H7 (cell line): ENCODE results near the gene CKLF. TPM values are rescaled to one million over a fixed set of nuclear protein-coding genes. Genes with fewer than 3 reads are reported as not detected.

ENCODE experiments used
- DNase-seq: peaks from one replicate; pipeline ENCODE4 v3.0.0; 2012
- H3K27me3 ChIP-seq: 2 replicates; pipeline ENCODE4 v1.6.0; 2011; ENCODE audit warnings: mild to moderate bottlenecking, low read length; ENCODE audit not compliant: control insufficient read depth, insufficient read depth
- H3K36me3 ChIP-seq: replicated peaks from 2 replicates; pipeline ENCODE4 v1.5.1; 2011; ENCODE audit warnings: low read length; ENCODE audit not compliant: control insufficient read depth, insufficient read depth
- H3K4me3 ChIP-seq: 2 replicates; pipeline ENCODE4 v1.5.1; 2011; ENCODE audit warnings: low read depth, mild to moderate bottlenecking, control low read depth, low read length, moderate library complexity; ENCODE audit not compliant: insufficient read depth
- total RNA-seq: library from RNA; depleted of rRNA; stranded (reverse); fragments of >200 nt; shearing (Covaris generic); gene quantifications from 2 replicates; pipeline ENCODE4 v1.2.3, GENCODE V29; 2014; rRNA removed

The CKLF gene
- 34.7 and 35.0 TPM in 2 replicates for total RNA-seq

GRCh38 chr16:66552286-66553177 is at the start of gene CKLF:
CKLF (plus strand) TSS chr16:66552576; CDS start chr16:66552716, 140 bp downstream.
- peak; percentile 98 for DNase-seq
- H3K27me3 ChIP-seq, result peaks cover 4% of the 10 kb centered on the region
- no peaks in the 10 kb centered on the region for H3K36me3 ChIP-seq
- peak within 1 kb of the TSS; percentile 40 for H3K4me3 ChIP-seq

- H3K36me3 ChIP-seq, result no peaks in the 10 kb centered on the region
- H3K27me3 ChIP-seq, result no peaks in the 10 kb centered on the region
- no peak overlapping the region for H3K4me3 ChIP-seq
- peak; percentile 11 for DNase-seq
Observed at GRCh38 chr16:66503030-66503429, 49.3 kb upstream of the CKLF start.

- no peak overlapping the region for H3K4me3 ChIP-seq
- no peaks in the 10 kb centered on the region for H3K36me3 ChIP-seq
- no peak for DNase-seq
- H3K27me3 ChIP-seq, result no peaks in the 10 kb centered on the region
Observed at GRCh38 chr16:66503612-66504011, 48.8 kb upstream of the CKLF start.

GRCh38 chr16:66507731-66508239 is 44.6 kb upstream of the CKLF start:
- Histone ChIP-seq H3K36me3 (no peaks in the 10 kb centered on the region), H3K4me3 (no peak overlapping the region), H3K27me3 (no peaks in the 10 kb centered on the region)
- no peak for DNase-seq

GRCh38 chr16:66508248-66508913 is 44.0 kb upstream of the CKLF start:
- no peaks in the 10 kb centered on the region for H3K27me3 ChIP-seq
- H3K4me3 ChIP-seq, result no peak overlapping the region
- no peak for DNase-seq
- H3K36me3 ChIP-seq, result no peaks in the 10 kb centered on the region

- Histone ChIP-seq H3K27me3 (no peaks in the 10 kb centered on the region), H3K36me3 (no peaks in the 10 kb centered on the region), H3K4me3 (no peak overlapping the region)
- DNase-seq, result no peak
Observed at GRCh38 chr16:66508914-66509496, 43.4 kb upstream of the CKLF start.

GRCh38 chr16:66509576-66509975 is 42.8 kb upstream of the CKLF start:
- Histone ChIP-seq H3K27me3 (no peaks in the 10 kb centered on the region), H3K4me3 (no peak overlapping the region), H3K36me3 (no peaks in the 10 kb centered on the region)
- no peak for DNase-seq

GRCh38 chr16:66510298-66510697 is 42.1 kb upstream of the CKLF start:
- DNase-seq, result no peak
- Histone ChIP-seq H3K27me3 (no peaks in the 10 kb centered on the region), H3K36me3 (no peaks in the 10 kb centered on the region), H3K4me3 (no peak overlapping the region)

GRCh38 chr16:66510711-66511601 is 41.4 kb upstream of the CKLF start:
- DNase-seq, result no peak
- Histone ChIP-seq H3K27me3 (no peaks in the 10 kb centered on the region), H3K36me3 (no peaks in the 10 kb centered on the region), H3K4me3 (no peak overlapping the region)

GRCh38 chr16:66511602-66512271 is 40.6 kb upstream of the CKLF start:
- no peak overlapping the region for H3K4me3 ChIP-seq

GRCh38 chr16:66512272-66513110 is 39.9 kb upstream of the CKLF start:
- no peak overlapping the region for H3K4me3 ChIP-seq
- DNase-seq, result no peak

More at GRCh38 chr16:66511602-66512271, 40.6 kb upstream of the CKLF start:
- no peaks in the 10 kb centered on the region for H3K27me3 ChIP-seq
- no peaks in the 10 kb centered on the region for H3K36me3 ChIP-seq
- peak; percentile 78 for DNase-seq

GRCh38 chr16:66513111-66513723 is 39.2 kb upstream of the CKLF start:
- Histone ChIP-seq H3K4me3 (no peak overlapping the region), H3K27me3 (no peaks in the 10 kb centered on the region), H3K36me3 (no peaks in the 10 kb centered on the region)
- no peak for DNase-seq

More at GRCh38 chr16:66512272-66513110, 39.9 kb upstream of the CKLF start:
- Histone ChIP-seq H3K27me3 (no peaks in the 10 kb centered on the region), H3K36me3 (no peaks in the 10 kb centered on the region)
